Transverse colon (tissue), 3 donors: ENCODE data around the gene PARP3.

Experiments
- EP300 ChIP-seq: sonication (generic); formaldehyde crosslinking; IDR thresholded peaks from one replicate; pipeline ENCODE4 v1.6.1; 2017; ENCODE audit warnings: antibody characterized with exemption, low read depth
- POLR2A ChIP-seq: fragments of 450-650 bp; IDR thresholded peaks from one replicate; pipeline ENCODE4 v1.6.1; 2016; ENCODE audit warnings: antibody characterized with exemption, mild to moderate bottlenecking, moderate library complexity
- TF ChIP-seq, protein P1 (sequence below), 5 experiments: fragments of 200-600 bp in 3 of 5; fragments of 450-650 bp in 2 of 5; sonication (generic) in 3 of 5; IDR thresholded peaks; 1 replicate in 2 of 5; 2 replicates in 3 of 5; pipeline ENCODE4 v1.5.1; 2016 to 2017; ENCODE audit warnings: antibody characterized with exemption in 5 of 5, inconsistent platforms in 3 of 5, mild to moderate bottlenecking in 2 of 5, moderate library complexity in 1 of 5

DNA sequence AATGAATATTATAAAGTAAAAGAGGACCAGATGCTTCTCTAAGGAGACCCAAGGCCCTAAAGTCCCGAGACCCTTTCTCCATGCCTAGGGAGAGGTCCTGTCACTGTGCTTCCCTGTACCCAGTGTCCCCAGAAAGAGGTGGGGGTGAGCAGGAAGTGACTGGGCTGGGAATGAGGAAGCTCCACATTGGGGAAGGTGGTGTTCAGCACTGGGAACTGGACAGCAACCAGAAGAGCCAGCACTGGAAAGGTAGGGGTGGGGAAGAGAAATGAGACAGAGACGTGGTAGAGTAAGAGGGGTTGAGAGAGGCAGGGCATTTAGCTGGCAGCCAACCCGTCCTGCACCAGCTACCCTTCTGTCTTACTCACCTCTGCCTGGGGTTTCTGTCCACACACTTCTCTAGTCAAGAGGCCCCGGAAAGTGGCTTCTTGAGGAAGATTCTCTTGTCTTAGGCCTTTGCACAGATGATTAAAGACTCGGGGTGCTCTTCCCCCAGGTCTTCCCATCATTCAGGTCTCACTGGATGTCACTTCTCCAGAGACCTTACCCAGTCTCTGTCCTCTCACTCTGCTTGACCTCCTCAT is 12.7 kb upstream of the PARP3 start:
- TF ChIP-seq, protein P1, sequence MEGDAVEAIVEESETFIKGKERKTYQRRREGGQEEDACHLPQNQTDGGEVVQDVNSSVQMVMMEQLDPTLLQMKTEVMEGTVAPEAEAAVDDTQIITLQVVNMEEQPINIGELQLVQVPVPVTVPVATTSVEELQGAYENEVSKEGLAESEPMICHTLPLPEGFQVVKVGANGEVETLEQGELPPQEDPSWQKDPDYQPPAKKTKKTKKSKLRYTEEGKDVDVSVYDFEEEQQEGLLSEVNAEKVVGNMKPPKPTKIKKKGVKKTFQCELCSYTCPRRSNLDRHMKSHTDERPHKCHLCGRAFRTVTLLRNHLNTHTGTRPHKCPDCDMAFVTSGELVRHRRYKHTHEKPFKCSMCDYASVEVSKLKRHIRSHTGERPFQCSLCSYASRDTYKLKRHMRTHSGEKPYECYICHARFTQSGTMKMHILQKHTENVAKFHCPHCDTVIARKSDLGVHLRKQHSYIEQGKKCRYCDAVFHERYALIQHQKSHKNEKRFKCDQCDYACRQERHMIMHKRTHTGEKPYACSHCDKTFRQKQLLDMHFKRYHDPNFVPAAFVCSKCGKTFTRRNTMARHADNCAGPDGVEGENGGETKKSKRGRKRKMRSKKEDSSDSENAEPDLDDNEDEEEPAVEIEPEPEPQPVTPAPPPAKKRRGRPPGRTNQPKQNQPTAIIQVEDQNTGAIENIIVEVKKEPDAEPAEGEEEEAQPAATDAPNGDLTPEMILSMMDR (IDR thresholded peaks at IDR 0.05) = no peak
- TF ChIP-seq EP300 (no peak), POLR2A (no peak)
